Chondrocyte (in vitro differentiated cells): Measurements from ENCODE around the gene MRPL58. TPM values are rescaled to one million over a fixed set of nuclear protein-coding genes. Genes with fewer than 3 reads are reported as not detected.

Experiments
- DNase-seq: peaks from one replicate; pipeline ENCODE4 v3.0.0; 2021; ENCODE audit warnings: mixed read lengths, low spot score
- H3K27ac Mint-ChIP-seq: one replicate; pipeline ENCODE4 v1.8.0; 2021; ENCODE audit warnings: mild to moderate bottlenecking, moderate library complexity, mixed read lengths; ENCODE audit not compliant: unreplicated experiment
- H3K27me3 Mint-ChIP-seq: 2 replicates; pipeline ENCODE4 v1.8.0; 2021; ENCODE audit warnings: low read depth, mixed read lengths
- H3K36me3 Mint-ChIP-seq: 2 replicates; pipeline ENCODE4 v1.8.0; 2021; ENCODE audit warnings: low read depth, mixed read lengths
- H3K4me1 Mint-ChIP-seq: 2 replicates; pipeline ENCODE4 v1.8.0; 2021; ENCODE audit warnings: low read depth, mild to moderate bottlenecking, mixed read lengths
- H3K4me3 Mint-ChIP-seq: one replicate; pipeline ENCODE4 v1.8.0; 2021; ENCODE audit warnings: mild to moderate bottlenecking, moderate library complexity, mixed read lengths; ENCODE audit not compliant: unreplicated experiment
- H3K9me3 Mint-ChIP-seq: 2 replicates; pipeline ENCODE4 v1.8.0; 2021; ENCODE audit warnings: low read depth, mixed read lengths
- CTCF ChIP-seq: fragments of 200-600 bp; sonication (generic); IDR thresholded peaks from 2 replicates; pipeline ENCODE4 v1.5.0; 2021; ENCODE audit warnings: antibody characterized with exemption, mild to moderate bottlenecking, moderate library complexity
- total RNA-seq: library from RNA; stranded (reverse); gene quantifications from 3 replicates; pipeline ENCODE4 v1.2.1, GENCODE V29; 2021

The MRPL58 gene
- total RNA-seq, 1 donor from 2014 or later: 18.9 TPM

- Mint-ChIP-seq H3K27ac (no peak overlapping the region), H3K9me3 (no peaks in the 10 kb centered on the region), H3K36me3 (peaks cover 4% of the 10 kb centered on the region), H3K27me3 (no peaks in the 10 kb centered on the region), H3K4me3 (no peak overlapping the region), H3K4me1 (peaks cover 7% of the 10 kb centered on the region)
- no peak for TF ChIP-seq CTCF
- DNase-seq: no peak
These were observed 56.3 kb downstream of the MRPL58 start for GRCh38 chr17:75068750-75069149.

DNA sequence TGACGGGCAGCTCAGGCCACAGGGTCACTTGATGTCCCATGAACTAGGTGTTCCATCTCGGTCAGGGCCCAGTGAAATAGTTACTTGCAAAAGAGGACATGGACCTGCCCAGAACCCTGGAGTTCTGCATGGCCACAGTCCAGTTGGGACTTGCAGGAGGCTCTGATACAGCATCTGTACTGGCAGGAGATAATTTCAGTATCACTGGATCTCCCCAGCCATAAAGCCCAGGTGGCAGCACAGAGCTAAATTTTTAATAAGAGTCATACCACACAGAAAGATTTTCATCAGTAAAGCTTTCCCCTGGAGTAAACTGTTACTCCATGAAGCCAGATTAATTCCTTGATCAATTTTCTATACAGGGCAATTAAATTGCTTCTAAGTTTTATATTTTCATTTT lies 57.3 kb downstream of the MRPL58 start:
- H3K4me1 Mint-ChIP-seq: peaks cover 7% of the 10 kb centered on the region
- peak; percentile 77 for TF ChIP-seq CTCF
- no peaks in the 10 kb centered on the region for H3K9me3 Mint-ChIP-seq
- DNase-seq: peak; percentile 30
- H3K4me3 Mint-ChIP-seq: no peak overlapping the region
- H3K36me3 Mint-ChIP-seq: no peaks in the 10 kb centered on the region
- no peaks in the 10 kb centered on the region for H3K27me3 Mint-ChIP-seq
- no peak overlapping the region for H3K27ac Mint-ChIP-seq

Other genes starting within 250 kb of the MRPL58 start
- gene NAT9, start 236.3 kb upstream of the MRPL58 start, total RNA-seq: 46.8 to 48.9 TPM (median 47.4 TPM) in 3 replicates
- 0.07 to 0.28 TPM in 2 of 3 replicates, not detected in the other for gene GRIN2C, start 152.8 kb upstream of the MRPL58 start, total RNA-seq
- gene FDXR, start 139.7 kb upstream of the MRPL58 start, total RNA-seq: 7.2 to 11.6 TPM (median 9.0 TPM) in 3 replicates
- not detected in 3 replicates for gene FADS6, start 119.0 kb upstream of the MRPL58 start, total RNA-seq
- not detected in 3 replicates for gene USH1G, start 89.4 kb upstream of the MRPL58 start, total RNA-seq
- not detected in 3 replicates for gene OTOP2, start 88.4 kb upstream of the MRPL58 start, total RNA-seq
- gene OTOP3, start 76.8 kb upstream of the MRPL58 start, total RNA-seq: not detected in 3 replicates
- gene HID1, start 39.9 kb upstream of the MRPL58 start, total RNA-seq: 4.7 to 7.7 TPM (median 5.2 TPM) in 3 replicates
- 32.7 to 51.1 TPM (median 51.0 TPM) in 3 replicates for gene CDR2L, start 25.0 kb upstream of the MRPL58 start, total RNA-seq
- 178 to 185 TPM (median 183 TPM) in 3 replicates for gene ATP5PD, start 34.3 kb downstream of the MRPL58 start, total RNA-seq
- 16.8 to 20.4 TPM (median 17.1 TPM) in 3 replicates for gene KCTD2, start 34.6 kb downstream of the MRPL58 start, total RNA-seq
- gene SLC16A5, start 75.3 kb downstream of the MRPL58 start, total RNA-seq: 2.1 to 3.0 TPM (median 3.0 TPM) in 3 replicates
- 10.8 to 12.3 TPM (median 12.1 TPM) in 3 replicates for gene ARMC7, start 97.3 kb downstream of the MRPL58 start, total RNA-seq
- gene NT5C, start 119.1 kb downstream of the MRPL58 start, total RNA-seq: 23.3 to 31.2 TPM (median 30.4 TPM) in 3 replicates
- gene JPT1, start 141.8 kb downstream of the MRPL58 start, total RNA-seq: 78.6 to 90.4 TPM (median 86.4 TPM) in 3 replicates
- 307 to 347 TPM (median 312 TPM) in 3 replicates for gene SUMO2, start 170.3 kb downstream of the MRPL58 start, total RNA-seq
- 36.7 to 63.9 TPM (median 41.3 TPM) in 3 replicates for gene NUP85, start 193.0 kb downstream of the MRPL58 start, total RNA-seq
- gene GGA3, start 248.9 kb downstream of the MRPL58 start, total RNA-seq: 26.9 to 30.3 TPM (median 28.4 TPM) in 3 replicates
- 38.2 to 49.5 TPM (median 41.1 TPM) in 3 replicates for gene MRPS7, start 249.2 kb downstream of the MRPL58 start, total RNA-seq